GM18511 (cell line): Measurements from ENCODE around the gene WNT10A.

Source experiments
- ATAC-seq: cut with Tn5 transposase; IDR thresholded peaks from one replicate; pipeline ENCODE4 v1.9.1; 2021; ENCODE audit warnings: mild to moderate bottlenecking, moderate library complexity; ENCODE audit not compliant: unreplicated experiment

Gene WNT10A

DNA sequence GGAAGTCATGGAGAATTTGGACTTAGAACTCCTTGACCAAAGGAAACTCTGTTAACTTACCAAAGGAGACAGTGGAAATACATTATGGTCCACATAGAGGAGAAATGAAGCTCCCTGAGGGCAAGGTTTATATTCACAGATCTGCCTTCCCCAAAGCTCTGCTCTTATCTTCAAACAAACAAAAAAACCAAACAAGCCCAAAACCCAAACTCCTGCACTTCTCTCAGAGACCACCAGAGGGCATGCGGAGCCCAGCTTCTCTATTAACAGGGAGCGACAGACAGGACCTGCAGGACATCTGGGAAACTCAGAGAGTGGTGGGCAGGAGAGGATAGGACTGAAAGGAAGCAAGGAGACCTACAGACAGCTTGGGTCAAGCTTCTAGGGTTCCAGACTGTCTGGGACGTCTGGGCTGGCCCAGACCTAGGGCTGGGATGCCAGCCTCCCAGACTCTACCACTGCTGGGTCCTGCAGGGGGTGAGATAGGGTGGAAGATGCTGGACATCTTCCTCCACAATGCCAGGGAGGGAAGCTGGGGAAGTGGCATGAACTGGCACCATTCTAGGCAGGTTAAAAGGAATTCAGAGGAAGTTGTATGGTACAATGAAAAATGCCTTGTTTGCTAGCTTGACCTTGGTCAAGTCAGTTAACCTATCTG lies 4.0 kb upstream of the WNT10A start:
- no peak for ATAC-seq

DNA sequence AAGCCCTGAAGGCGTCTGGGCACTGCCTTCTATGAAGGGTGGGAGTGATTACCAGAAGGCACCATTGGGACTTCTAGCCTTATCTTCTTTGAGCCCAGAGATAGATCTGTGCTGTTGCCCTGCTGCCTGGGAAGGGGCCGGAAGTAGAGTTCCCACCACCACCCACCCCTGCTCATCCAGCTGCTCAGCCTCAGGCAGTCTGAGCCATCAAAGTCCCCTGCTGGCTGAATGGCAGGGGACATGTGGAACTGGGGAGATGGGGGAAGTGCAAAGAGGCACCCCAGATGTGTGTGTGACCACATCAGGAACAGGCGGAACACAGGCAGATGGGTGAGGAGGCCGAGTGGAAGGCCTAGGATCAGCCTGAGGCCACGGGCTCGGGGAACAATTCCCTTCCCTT lies 3.3 kb upstream of the WNT10A start:
- no peak for ATAC-seq

DNA sequence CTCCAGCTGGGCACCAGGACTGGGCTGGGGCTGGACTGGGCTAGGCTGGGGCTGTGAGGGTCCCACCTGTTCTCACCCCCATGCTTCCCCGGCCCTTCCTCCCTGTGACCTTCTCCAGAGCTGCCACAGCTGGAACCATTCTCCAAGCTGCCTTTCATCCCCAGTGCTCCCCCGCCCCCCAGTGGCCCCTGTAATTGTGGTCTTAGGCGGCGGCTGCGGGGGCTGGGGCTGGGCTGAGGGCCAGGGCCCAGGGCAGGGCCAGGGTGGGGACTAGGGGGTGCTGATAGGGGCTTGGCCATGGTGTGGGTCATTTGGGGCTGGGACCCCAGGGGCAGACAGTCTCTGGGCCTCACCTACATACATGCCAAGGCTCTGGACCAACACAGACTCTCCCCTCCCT lies 2.8 kb upstream of the WNT10A start:
- no peak for ATAC-seq

DNA sequence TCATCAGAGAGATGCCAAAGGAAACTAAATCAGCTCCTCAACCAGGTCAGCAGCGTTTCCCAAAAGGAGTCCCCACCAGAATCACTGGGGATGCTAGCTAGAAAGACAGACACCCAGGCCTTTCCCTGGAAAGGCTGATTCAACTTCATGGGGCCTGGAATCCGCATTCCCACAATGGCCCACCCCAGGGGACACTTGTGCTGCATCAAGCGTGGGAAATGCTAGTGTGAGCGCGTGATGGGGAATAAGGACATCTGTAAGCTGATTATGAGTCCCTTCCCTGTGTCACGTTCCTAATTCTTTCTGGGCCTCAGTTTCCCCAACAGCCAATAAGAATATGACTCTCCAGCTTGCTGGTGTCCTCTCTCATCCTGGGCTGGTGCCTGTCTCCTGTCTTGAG lies 2.2 kb upstream of the WNT10A start:
- ATAC-seq, result no peak

DNA sequence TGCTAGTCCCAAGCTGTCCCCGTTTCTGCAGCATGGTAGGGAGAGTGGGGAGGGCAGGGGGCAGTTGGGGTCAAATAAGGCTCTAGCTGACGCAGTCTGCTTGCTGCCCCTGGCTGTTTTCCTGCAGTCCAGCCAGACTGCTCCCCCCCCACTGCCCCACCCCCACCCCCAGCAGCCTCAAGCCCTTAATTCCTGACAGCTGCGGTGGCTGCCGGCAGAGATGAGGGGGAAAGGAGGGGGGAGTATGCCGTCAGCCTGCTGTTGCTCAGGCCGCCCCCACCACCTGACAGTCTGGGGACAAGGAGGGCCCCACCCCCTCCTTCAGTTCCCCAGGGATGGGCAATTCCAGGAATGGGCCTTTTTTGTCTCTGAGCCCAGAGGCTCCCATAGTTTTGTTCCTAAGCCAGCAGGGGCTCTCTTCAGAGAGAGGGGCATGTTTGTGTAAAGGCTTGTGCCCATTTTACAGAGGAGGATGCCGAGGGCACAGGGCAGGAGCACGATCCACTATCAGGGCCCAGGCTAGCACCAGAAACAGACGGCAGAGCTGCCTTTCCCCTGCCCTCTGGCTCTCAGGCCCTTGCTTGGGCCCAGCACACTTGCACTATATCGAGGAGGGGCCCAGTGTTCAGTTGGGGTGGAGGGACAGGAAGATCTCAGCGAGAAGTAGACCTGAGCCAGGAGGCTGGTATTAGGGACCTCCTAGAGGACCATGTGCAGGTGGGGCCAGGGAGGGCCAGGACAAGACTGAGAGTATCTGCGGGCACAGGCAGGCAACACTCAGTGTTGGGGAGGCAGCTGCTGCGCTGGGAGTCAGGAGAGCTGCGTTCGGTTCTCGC lies 1.5 kb upstream of the WNT10A start:
- no peak for ATAC-seq

DNA sequence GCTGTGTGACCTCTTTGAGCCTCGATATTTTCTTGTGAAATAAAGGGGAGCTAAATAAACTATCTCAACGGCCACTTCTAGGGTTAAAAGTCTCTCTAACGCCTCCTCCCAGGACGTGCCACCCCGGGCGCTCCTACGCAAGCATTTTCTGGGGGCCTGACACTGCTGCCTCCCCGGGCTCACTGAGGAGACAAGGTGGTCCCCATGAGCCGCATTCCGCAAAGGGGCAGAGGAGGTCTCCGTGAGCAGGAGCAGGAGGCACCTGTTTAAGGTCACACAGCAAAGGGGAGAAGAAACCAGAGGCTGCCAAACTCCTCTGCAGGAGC lies 913 bp upstream of the WNT10A start:
- ATAC-seq, result no peak

DNA sequence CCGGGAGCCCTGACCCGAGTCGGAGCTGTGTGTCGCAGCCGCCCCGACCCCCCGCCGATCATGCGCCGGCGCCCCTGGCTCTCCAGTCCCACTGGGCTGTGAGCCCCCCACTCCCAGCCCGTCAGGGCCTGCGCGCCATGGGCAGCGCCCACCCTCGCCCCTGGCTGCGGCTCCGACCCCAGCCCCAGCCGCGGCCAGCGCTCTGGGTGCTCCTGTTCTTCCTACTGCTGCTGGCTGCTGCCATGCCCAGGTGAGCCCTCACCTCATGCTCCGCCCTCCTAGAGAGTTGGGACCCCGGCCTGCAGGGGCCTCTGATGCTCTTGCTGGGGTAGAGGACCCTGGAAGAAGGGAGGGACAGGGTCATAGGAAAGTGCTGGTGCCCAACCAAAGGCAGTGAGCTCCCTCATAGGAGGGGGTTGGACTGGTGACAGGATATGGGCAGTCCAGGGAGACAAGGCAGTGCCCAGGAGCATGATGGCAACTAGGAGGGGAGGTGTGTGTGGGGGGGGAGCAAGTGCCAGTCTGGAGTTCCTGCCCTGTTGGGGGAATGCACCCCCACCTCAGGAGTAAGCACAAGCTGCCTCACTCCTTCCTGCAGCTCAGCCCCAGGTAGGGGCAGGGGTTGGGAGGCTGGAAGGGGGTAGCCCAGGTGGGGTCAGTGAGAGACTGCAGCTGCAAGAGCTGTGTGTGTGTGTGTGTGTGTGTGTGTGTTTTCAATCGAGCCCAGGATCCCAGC lies 375 bp downstream of the WNT10A start:
- ATAC-seq, result no peak

DNA sequence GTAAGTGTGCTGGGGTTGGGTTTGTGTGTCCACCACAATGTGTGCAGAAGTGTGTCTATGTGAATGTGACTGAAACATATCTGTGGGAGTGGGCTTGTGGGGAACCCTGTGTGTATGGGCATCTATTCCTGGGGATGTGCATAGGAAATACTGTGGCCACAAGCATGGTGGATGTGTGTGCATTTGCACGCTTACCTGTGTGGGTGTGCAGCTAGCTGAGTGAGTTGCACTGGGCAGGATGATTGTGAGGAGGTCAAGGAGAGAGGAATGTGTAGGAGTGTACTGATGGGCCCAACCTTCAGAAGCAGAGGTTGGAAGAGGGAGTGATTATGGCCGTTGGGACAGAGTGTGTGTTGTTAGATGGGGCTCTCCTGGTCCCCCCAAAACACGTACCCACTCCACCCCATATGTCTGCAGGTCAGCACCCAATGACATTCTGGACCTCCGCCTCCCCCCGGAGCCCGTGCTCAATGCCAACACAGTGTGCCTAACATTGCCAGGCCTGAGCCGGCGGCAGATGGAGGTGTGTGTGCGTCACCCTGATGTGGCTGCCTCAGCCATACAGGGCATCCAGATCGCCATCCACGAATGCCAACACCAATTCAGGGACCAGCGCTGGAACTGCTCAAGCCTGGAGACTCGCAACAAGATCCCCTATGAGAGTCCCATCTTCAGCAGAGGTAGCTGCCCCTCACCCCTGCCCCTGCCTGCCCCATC lies 1.2 kb downstream of the WNT10A start:
- ATAC-seq, result no peak

DNA sequence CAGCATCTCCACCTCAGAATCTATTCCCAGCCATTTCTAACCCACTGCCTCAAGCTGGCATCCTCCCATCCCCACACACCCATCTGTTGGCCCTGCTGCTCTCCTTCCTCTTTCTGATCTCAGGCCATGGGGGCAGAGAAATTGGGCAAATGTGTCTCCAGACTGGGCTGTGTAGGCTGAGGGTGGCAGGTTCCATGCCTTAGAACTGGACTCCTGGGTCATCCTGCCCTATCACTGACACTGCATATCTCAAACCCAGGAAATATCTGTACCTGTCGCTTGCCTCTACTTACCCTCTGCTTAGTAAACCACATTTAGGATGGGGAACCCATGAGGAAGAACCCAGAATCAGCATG lies 1.8 kb downstream of the WNT10A start:
- no peak for ATAC-seq

DNA sequence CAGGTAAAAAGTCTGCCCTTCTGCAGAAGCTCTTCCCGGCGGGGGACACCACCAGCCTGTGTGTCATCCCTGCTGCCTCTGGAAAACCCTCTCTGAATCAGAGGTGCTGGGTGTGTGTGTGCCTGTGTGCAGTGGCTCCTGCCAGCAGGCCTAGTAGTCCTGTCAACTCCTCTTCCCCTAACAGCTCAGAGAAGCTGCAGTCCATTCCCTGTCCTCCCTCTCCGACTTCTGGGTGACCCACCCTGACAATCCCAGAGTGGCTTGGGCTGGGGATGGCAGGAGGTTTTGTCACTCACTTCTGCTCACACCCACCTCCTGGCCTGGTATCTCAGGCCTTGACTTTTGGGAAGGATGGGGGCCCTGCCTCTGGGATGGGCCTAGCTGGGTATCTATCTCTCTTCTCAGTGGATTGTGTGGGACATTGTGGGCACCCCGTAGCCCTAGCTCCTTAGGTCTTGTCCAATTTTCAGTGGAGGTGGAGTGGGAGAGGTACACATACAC lies 2.3 kb downstream of the WNT10A start:
- no peak for ATAC-seq

DNA sequence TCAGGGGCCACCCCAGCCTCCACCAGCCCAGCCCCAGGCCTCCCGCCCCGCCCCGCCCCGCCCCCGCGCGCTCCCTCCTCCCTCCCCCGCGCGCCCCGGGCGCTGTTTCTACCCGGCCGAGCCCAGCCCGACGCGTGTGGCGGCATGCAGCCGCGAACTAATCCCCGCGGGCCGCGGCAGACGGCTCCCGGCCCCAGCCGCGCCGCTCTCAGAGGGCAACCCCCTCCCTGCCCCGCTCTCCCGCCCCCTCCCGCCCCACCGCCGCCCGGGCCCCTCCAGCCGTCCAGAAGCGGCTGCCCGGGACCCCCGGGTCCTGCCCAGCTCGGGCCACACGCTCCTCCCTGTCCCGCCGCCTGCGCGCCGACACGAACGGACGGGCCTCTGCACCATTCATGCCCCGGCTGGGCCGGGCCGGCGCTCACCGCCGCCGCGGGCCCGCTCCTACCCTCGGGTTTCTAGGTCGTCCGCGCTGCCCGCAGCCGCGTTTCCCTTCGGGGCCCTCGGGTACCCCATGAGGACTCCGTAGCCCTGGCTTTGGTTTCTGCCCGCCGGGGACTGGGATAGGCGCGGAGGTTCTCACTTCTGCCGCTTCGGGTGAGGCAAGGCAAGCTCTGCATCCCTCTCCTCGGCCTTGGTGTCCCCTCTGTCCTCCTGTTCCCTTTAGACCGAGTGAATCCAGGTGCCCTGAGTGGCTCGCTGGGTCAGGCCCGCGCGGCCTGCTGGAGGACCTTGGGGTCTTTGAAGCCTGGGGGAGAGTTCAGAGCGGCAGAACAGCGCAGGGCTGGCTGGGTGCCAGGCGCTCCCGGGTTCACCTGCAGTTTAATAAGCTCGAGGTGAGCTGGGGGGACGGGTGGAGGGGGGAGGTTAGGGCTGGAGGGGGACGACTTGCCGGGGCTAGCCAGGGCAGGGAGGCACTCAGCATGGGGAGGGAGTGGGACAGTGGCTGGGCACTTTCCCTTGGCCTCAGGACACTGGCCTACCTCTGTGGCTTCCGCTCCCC lies 3.1 kb downstream of the WNT10A start:
- ATAC-seq, result no peak

DNA sequence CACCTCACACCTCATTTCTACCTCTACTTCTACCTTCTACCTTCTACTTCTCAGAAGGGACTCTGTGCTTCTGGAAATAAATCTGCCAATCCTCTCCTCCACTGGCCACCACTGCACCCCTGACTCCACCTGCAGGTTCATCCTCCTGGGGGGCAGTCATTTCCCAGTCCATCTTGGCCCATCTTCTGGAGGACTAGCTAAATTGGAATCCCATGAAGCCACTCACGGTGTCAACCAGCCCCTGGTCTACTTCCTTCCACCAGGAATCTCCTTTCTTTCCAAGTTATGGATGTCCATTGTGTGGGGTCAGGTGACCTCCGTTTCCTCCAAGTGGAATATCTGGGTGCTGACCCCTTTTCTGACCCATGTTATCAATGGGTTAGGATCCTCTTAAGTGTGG lies 3.9 kb downstream of the WNT10A start:
- ATAC-seq, result no peak

DNA sequence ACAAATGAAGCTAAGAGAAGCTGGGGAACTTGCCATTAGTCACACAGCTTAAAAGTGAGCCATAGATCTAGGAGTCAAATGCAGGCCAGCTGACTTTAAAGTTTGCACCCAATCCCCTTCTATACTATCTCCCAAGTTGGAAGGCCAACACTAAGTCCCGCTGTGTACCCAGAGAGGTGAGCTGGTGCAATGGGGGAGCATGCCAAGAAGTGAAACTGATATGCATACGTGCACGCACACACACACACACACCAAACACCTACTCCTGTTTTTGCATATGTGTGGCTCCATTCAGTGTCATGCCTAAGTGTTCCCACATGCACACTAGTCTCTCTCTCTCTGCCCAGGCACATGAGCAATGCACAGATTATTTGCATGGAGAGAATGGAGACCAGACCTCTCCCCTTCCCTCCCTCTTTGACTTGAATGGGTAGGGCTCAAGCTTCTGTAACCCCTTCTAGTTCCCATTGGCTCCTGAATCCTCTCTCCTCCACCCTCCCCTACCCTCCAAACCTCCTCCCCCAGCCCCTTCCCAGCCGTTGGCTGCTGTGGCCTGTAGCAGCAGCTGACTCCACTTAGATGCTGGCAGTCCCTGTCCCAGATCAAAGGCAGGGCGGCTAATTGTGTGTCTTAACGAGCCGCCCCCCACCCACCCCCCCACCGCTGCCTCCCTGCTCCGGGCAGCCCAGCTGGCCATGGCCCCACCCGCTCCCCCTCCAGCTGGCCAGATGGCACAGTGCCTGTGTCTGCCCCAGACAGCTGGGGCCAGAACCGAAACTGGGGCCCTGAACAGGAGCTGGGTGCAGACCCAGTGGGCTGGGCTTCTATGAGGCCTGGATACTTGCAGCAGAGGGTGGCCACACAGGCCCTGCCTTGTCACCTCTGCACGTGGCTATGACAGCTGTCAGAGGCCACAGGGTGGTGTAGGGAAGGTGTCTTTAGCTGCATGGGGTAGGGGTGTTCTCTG lies 5.6 kb downstream of the WNT10A start:
- ATAC-seq, result peak; percentile 69

DNA sequence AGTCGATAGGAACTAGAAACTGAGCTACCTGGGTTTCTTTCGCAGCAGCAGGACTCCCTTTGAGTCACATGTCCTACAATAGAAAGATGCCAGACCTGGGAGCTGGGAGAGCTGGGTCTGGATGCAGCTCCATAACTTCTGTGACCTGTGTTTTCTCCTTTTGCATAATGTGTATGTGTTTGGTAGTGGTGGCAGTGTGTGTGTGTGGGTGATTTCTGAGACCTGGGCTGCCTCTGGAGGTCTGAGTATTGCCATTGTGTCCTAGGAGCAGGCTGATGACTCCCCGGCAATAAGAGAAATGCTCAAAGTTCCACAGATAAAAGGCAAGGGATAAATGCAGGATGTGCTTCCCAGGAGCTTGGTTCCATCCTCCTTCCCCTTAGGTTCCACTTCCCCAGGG lies 6.4 kb downstream of the WNT10A start:
- no peak for ATAC-seq

DNA sequence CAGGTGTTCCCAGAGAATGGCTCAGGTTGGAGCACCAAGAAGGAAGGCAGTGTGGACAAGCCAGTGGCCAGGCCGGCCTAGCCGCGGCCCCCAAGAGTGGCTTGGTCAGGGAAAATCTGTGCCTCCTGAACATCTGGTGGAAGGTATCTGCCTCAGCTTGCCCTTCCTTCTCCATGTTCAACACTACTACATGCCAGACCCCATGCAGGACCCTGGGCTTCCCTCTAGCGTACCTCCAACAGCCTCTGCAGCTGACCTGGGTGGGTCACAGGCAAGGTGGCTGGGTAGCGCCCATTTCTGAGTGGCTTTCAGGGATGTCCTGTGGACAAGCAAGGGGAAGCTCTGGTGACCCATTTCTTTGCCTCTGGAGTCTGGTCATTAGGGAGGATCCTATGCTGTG lies 7.7 kb downstream of the WNT10A start:
- ATAC-seq, result no peak

DNA sequence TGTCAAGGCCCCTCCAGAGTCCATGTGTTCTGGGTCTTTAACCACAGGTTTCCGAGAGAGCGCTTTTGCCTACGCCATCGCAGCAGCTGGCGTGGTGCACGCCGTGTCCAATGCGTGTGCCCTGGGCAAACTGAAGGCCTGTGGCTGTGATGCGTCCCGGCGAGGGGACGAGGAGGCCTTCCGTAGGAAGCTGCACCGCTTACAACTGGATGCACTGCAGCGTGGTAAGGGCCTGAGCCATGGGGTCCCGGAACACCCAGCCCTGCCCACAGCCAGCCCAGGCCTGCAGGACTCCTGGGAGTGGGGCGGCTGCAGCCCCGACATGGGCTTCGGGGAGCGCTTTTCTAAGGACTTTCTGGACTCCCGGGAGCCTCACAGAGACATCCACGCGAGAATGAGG lies 9.3 kb downstream of the WNT10A start:
- no peak for ATAC-seq

DNA sequence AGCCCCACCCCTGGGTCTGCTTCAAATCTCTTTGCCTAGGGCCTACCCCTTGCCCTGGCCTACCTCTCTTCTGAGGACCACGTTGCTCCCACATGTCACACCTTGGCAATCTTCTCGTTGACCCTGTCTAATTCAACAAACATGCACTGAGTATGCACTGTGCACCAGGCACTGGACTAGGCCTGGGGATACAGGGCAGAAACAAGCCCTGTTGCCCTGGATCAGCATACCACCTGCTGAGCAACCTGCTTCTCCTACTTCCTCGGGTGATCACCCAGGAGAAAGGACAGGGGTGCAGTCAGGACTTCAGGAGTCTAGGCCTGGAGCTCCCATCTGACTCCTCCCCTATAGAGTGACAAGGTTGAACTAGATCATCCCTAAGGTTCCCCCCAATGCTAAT lies 9.7 kb downstream of the WNT10A start:
- no peak for ATAC-seq

DNA sequence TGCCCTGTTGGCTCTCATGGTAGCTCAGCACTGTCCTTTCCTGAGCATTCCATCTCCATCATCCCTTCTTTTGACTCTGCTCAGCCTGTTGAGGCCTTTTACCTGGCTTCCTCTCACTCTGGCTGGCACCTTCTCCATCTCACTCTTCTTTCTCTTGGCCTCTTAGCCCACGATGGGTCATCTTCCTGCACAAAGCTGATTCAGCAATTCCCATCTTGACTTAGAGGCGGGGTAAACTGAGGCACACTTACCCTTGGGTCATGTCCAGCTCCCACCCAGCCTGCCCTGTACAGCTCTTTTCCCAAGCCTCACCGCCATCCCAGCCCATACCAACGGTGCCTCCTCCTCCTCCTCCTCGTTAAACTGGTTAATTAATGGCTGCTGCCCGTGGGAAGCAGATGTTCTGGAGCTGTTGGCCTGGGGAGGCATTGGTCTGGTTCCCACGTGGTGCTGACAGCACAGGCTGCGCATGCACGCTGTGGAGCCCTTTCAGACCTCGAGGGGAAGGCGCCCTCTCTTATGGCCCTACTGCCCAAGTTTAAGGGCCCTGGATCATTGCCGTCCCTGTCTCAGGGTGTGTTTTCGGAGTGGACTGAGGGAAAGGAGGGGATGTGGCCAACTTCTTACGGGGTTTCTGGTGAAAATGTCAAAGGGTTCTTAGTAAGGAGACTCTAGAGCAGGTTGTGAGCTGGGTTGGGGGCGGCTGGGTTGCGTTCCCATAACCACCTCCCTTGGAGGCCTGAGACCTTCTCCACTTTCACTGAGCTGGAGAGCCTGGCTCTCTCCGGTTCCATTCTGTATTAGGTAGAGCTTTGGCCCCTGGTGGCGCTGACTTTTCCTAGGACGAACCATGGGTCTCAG lies 10.9 kb downstream of the WNT10A start:
- ATAC-seq, result no peak
